ENCODE results near the gene TCHP. TPM values are rescaled to one million over a fixed set of nuclear protein-coding genes. Genes with fewer than 3 reads are reported as not detected.

TCHP gene
- total RNA-seq, 1 experiment from 2014 or later: 13.3 TPM

- DNase-seq: no peak
- no peak overlapping the region for H3K4ac ChIP-seq (ENCODE audit: low read depth, low read length)
- no peak overlapping the region for H3K14ac ChIP-seq (ENCODE audit: insufficient read depth, low read length)
- H3K79me2 ChIP-seq (ENCODE audit: insufficient read depth, low read length): no peaks in the 10 kb centered on the region
- no CpG with 5 or more reads among the region's 11 CpGs for WGBS (ENCODE audit: extremely low coverage, insufficient read length, low lambda C conversion rate)
- no peak overlapping the region for H2BK5ac ChIP-seq (ENCODE audit: insufficient read length, low read length)
- Mint-ChIP-seq H3K27me3 (ENCODE audit: low read depth) (no peaks in the 10 kb centered on the region; the same call in none of the 2 replicates), H3K4me3 (no peak overlapping the region), H3K36me3 (ENCODE audit: insufficient read depth in 1 of 3, low read depth in 3 of 3) (peaks cover 16 to 50% (median 27%) of the 10 kb centered on the region in 3 experiments; a peak in 6 of 7 replicates), H3K9me3 (no peaks in the 10 kb centered on the region; a peak in 1 of 5 replicates), H3K27ac (no peak overlapping the region), H3K4me1 (peaks cover 0 to 6% of the 10 kb centered on the region in 2 experiments; a peak in 2 of 4 replicates)
- H3K9ac ChIP-seq (ENCODE audit: extremely low read depth, insufficient read length, low read length): no peak overlapping the region
- H3K9me3 ChIP-seq (ENCODE audit: control insufficient read depth, low read depth, low read length): no peaks in the 10 kb centered on the region
- no peak overlapping the region for H4K5ac ChIP-seq (ENCODE audit: insufficient read length, low read depth, low read length)
- H4K20me1 ChIP-seq (ENCODE audit: control insufficient read depth, insufficient read depth, insufficient read length): no peaks in the 10 kb centered on the region
- H3K4me1 ChIP-seq (ENCODE audit: insufficient read depth, low read length): no peaks in the 10 kb centered on the region
- no peaks in the 10 kb centered on the region for H3K23me2 ChIP-seq (ENCODE audit: insufficient read length, low read depth, low read length, poor library complexity, severe bottlenecking)
- H3T11ph ChIP-seq (ENCODE audit: low read length): no peak overlapping the region
- H2BK20ac ChIP-seq (ENCODE audit: low read depth, low read length, poor library complexity, severe bottlenecking): no peak overlapping the region
- no peak overlapping the region for H2AK5ac ChIP-seq (ENCODE audit: insufficient read length, low read length)
- H2BK12ac ChIP-seq (ENCODE audit: insufficient read length, low read depth, low read length): no peak overlapping the region
- TF ChIP-seq, protein P1, sequence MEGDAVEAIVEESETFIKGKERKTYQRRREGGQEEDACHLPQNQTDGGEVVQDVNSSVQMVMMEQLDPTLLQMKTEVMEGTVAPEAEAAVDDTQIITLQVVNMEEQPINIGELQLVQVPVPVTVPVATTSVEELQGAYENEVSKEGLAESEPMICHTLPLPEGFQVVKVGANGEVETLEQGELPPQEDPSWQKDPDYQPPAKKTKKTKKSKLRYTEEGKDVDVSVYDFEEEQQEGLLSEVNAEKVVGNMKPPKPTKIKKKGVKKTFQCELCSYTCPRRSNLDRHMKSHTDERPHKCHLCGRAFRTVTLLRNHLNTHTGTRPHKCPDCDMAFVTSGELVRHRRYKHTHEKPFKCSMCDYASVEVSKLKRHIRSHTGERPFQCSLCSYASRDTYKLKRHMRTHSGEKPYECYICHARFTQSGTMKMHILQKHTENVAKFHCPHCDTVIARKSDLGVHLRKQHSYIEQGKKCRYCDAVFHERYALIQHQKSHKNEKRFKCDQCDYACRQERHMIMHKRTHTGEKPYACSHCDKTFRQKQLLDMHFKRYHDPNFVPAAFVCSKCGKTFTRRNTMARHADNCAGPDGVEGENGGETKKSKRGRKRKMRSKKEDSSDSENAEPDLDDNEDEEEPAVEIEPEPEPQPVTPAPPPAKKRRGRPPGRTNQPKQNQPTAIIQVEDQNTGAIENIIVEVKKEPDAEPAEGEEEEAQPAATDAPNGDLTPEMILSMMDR (conservative IDR thresholded peaks at IDR 0.05): no peak
- no peak overlapping the region for H3K4me2 ChIP-seq (ENCODE audit: insufficient read depth, insufficient read length, low read length)
- no peak overlapping the region for H2BK120ac ChIP-seq (ENCODE audit: low read depth, low read length, poor library complexity, severe bottlenecking)
- no peak overlapping the region for H3K18ac ChIP-seq (ENCODE audit: insufficient read length, low read depth, low read length)
- no peaks in the 10 kb centered on the region for H3K27me3 ChIP-seq (ENCODE audit: insufficient read depth, low read length)
- H3K23ac ChIP-seq (ENCODE audit: insufficient read length, low read depth, low read length): no peak overlapping the region
- no peak overlapping the region for H2AFZ ChIP-seq (ENCODE audit: low read length)
- no peak overlapping the region for H3K27ac ChIP-seq (ENCODE audit: insufficient read length, low read depth, low read length)
- H4K91ac ChIP-seq (ENCODE audit: insufficient read length, low read depth, low read length): no peak overlapping the region
- no peak overlapping the region for H3K56ac ChIP-seq (ENCODE audit: insufficient read length, low read depth, low read length)
- H3K79me1 ChIP-seq (ENCODE audit: insufficient read depth, low read depth, low read length, poor library complexity, severe bottlenecking): no peaks in the 10 kb centered on the region
- no peak overlapping the region for H2BK15ac ChIP-seq (ENCODE audit: low read depth, low read length)
- no peak overlapping the region for H4K8ac ChIP-seq (replicated peaks; ENCODE audit: insufficient read length, low read depth, low read length)
Observed at GRCh38 chr12:109920261-109920780, 20.2 kb downstream of the TCHP start.

All from H9 (cell line).